NCI-H345 (cell line): ENCODE data around the gene COX6A2.

Experiments used
- DNase-seq: peaks from one replicate; lab custom pipeline; 2025; lab: John Stamatoyannopoulos, UW

COX6A2 gene

GRCh38 chr16:31428279-31428597 is at the start of gene COX6A2:
COX6A2 (minus strand) TSS chr16:31428360; CDS start chr16:31428325, 35 bp downstream.
- no peak for DNase-seq

- DNase-seq, result no peak
Observed at GRCh38 chr16:31477220-31478216, 49.4 kb upstream of the COX6A2 start.

- DNase-seq, result no peak
Observed at GRCh38 chr16:31476303-31477219, 48.4 kb upstream of the COX6A2 start.

- no peak for DNase-seq
Observed at GRCh38 chr16:31475946-31476302, 47.8 kb upstream of the COX6A2 start.

- DNase-seq, result no peak
Observed at GRCh38 chr16:31474773-31475738, 46.9 kb upstream of the COX6A2 start.

GRCh38 chr16:31474173-31474714 is 46.1 kb upstream of the COX6A2 start:
- DNase-seq, result no peak

- DNase-seq, result no peak
Observed at GRCh38 chr16:31473264-31473984, 45.3 kb upstream of the COX6A2 start.

- peak; percentile 90 for DNase-seq
Observed at GRCh38 chr16:31472709-31473203, 44.6 kb upstream of the COX6A2 start.

GRCh38 chr16:31471875-31472708 is 43.9 kb upstream of the COX6A2 start, which contains the start of gene TGFB1I1:
TGFB1I1 (plus strand) TSS chr16:31472152; CDS start chr16:31472189, 37 bp downstream.
- peak; percentile 16 for DNase-seq

- no peak for DNase-seq
Observed at GRCh38 chr16:31471241-31471874, 43.2 kb upstream of the COX6A2 start.

GRCh38 chr16:31470615-31471014 is 42.5 kb upstream of the COX6A2 start:
- DNase-seq, result no peak

- no peak for DNase-seq
Observed at GRCh38 chr16:31467858-31468257, 39.7 kb upstream of the COX6A2 start.

- no peak for DNase-seq
Observed at GRCh38 chr16:31467151-31467773, 39.1 kb upstream of the COX6A2 start.

GRCh38 chr16:31466381-31466841 is 38.3 kb upstream of the COX6A2 start:
- no peak for DNase-seq

GRCh38 chr16:31465788-31466370 is 37.7 kb upstream of the COX6A2 start:
- no peak for DNase-seq

- DNase-seq, result no peak
Observed at GRCh38 chr16:31464781-31465260, 36.7 kb upstream of the COX6A2 start.

- DNase-seq, result no peak
Observed at GRCh38 chr16:31464348-31464769, 36.2 kb upstream of the COX6A2 start.
